Raji (cell line): ENCODE measurements around the gene C14orf39.

Experiments
- POLR2A ChIP-seq: IDR thresholded peaks from 2 replicates; pipeline ENCODE4 v1.6.1; 2011; ENCODE audit warnings: low read depth, low read length, control low read depth; ENCODE audit not compliant: insufficient read depth

Gene C14orf39

DNA sequence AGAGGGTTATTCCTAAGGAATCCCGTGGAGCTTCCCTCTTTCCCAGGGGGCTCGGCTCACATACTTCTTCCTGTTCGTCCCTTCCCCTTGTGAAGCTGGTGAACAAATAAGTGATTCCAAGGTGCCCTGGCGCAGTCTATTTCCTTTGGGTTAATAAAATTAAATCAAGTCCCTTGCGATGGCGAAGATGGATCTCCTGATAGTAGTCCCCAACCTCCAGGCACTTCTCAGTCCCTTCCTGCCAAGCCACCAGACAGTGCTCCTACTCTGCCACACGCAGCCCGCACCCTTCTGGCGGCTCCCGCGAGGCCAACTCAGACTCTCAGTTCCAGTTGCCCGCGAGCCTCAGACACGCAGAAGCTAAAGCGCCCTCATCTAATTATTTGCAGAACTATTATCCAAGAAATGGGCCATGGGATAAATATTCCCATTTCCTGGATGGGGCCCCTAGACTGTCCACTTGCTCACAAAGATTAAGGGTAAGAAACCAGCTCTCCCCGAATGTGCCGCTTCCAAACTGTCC lies 20.7 kb upstream of the C14orf39 start:
- TF ChIP-seq POLR2A: no peak

DNA sequence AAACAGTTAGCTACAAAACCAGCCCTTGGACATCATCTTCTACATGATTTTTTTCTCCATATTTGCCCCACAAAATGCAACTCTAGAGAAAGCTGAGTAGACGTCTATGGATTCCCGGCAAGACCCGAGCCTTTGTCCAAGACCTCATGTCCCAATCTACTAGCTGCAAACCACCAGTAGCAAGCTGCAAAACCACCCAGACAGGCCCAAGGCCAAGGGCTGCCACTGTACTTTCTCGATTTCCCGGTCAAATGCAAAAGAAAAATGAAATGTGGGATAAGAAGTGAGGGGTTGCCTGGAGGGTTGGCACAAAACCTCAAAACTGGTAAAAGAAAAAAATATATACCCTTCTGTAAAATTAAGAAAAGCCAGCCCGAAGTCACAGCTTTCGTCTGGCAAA lies 20.1 kb upstream of the C14orf39 start:
- no peak for TF ChIP-seq POLR2A

DNA sequence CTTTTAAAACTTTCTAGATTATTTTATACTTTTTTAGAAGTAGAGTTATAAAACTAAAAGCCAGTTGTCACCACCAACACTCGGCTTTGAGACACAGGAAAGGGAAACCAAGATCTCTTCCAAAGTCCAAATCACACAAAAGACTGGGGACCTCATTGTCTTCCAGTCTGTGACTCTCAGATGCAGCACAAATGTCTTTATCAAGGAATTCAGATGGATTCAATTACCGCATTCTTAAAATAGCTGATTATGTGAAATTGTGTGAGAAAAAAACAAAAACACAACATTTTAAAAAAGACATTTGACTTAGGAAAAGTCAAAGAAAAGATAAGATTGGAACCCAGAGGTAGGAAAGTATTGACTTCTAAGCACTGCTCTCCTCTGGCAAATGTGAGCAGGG lies 19.6 kb upstream of the C14orf39 start:
- no peak for TF ChIP-seq POLR2A

DNA sequence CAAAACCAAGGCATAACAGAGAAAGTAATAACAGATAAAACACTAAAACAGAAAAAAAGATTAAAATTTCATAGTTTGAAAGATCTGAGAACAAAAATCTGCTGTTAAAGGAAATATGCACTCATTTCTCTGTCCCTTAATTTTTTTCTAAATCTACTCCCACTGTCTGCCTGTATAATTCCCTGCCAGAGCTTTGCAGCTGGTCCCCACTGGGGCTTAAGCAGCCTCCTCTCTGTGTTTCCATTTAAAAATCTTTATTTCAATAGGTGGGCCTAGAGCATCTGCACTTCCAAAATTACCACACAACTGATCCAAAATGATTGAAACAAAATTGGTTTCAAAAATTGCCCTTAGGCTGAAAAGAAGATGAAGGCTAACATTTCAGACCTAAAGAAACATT lies 16.7 kb upstream of the C14orf39 start:
- TF ChIP-seq POLR2A: no peak

DNA sequence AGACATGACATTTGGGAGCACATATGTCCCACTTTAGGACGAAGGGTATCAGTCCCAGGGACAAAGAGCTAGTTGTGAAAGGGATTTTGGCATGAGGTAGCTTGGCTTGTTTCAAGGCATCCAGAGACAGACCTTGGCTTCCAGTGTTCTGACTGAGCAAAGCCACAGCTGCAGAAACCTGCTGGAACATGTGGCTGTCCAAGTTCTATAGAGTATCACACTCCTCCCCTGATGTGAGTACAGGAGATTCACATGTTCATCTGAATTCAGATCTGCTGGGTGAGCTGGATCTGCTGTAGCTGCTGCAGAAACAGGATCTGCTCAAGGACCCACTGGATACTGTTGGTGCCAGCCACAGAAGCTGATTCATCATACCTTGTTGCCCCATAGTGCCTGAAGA lies 10.1 kb upstream of the C14orf39 start:
- TF ChIP-seq POLR2A: no peak

DNA sequence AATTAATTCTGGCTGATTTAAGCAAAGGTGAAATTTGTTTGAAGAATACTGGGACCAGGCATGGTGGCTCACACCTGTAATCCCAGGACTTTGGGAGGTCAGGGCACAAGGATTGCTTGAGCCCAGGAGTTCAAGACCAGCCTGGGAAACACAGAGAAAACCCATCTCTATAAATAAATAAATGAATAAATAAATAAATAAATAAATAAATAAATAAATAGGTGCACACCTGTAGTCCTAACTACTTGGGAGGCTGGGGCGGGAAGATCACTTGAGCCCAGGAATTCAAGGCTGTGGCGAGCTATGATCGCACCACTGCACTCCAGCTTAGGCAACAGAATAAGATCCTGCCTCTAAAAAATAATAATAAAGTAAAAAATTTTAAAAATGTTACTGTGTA lies 4.4 kb upstream of the C14orf39 start:
- no peak for TF ChIP-seq POLR2A

DNA sequence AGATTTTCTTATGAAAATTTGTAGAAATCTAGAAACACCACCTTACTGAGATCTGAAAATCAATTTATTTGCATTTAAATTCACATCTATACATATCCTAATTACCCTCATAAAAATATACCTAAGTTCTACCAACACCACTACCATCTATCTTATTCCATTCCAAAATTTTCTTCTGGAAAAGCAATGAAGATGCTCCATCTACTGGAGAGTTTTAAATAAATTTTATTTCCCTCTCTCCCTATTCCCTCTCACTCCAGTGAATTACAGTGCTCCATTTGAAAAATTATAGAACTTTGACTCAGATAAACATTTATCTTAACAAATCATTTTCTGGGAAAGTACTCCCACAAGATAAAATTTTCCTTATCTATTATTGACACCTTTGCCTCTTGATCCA lies 2.3 kb upstream of the C14orf39 start:
- no peak for TF ChIP-seq POLR2A

DNA sequence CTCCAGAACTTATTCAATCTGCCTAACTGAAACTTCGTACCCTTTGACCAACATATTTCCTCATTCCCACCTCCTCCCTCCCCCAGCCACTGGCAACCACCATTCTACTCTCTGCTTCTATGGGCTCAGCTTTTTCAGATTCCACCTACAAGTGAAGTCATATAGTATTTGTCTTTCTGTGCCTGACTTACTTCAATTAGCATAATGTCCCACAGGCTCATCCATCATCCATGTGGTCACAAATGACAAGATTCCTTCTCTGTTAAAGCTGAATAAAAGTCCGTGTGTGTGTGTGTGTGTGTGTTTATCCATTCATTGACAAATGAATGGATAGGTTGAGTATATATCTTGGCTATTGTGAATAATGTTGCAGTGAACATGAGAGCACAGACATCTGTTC lies 1.3 kb upstream of the C14orf39 start:
- TF ChIP-seq POLR2A: no peak

DNA sequence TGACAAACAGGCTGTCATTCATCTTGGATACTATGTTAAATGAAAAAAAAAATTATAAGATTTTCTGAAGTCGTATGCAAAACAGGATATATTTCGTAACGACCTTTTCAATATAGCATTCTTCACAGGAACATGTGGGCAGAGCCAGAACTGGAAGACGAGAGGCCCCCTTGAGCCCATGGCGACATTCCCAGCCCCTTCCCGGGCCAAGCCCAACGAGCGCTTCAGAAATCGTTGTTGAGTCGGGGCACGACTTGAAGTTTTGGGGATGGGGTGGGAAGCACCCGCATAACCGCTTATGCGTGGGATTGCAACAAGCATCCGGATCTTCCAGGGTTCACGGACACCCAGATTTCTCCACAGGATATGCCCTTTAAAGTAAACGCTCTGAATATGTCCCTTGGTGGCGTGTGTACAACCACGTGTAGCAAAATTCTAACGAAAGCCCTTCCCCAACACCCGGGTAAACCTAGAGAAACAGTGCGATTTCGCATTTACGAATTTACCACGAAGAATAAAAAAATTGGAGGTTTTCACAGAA lies 736 bp downstream of the C14orf39 start:
- TF ChIP-seq POLR2A: no peak

DNA sequence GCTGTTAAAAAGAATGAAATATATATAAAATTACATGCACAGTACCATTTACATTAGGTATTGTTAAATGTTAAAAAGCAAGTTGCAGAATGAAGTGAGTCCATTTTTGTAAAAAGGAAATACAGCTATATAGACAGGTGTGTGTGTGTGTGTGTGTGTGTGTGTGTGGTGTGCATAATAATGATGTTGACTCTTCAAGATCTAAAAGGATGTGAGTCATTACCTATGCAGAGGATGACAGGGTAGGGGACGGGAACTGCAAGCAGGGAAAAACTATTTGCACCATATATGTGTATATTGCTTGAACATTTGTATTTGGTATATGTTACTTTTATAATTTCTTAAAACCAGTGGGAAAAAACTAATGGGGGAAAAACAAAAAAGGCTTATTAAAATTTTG lies 3.1 kb downstream of the C14orf39 start:
- no peak for TF ChIP-seq POLR2A

DNA sequence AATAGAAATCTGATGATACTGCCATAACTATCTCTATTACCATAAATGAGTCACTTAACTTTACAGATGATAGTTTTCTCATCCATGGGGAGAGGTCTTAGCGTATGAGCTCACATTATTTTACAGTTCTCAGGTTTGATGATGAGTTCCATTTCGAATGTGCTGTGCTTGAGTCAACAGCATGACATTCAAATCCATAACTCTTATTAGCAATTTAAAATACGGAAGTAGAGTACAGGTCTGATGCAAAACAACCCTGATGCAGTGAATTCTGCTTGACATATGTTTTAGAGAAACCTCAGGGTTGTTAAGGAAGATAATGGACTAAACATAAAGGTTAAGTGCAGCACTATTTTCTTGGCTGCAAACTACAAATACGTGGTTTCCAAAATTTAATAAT lies 30.0 kb downstream of the C14orf39 start:
- no peak for TF ChIP-seq POLR2A

DNA sequence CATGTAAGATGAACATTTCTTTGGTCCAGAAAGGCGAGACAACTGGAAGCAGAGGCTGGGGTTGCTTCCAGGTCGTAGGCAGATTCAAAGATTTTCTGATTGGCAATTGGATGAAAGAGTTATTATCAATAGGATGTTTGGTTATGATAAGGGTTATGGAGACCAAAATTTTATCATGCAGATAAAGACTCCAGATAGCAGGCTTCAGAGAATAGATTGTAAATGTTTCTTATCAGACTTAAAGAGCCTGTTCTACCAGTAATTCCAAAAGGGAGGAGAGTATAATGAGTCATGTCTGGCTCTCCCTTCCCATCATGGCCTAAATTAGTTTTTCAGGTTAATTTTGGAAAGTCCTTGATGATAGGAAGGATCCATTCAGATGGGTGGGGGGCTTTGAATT lies 55.6 kb downstream of the C14orf39 start:
- TF ChIP-seq POLR2A: no peak

DNA sequence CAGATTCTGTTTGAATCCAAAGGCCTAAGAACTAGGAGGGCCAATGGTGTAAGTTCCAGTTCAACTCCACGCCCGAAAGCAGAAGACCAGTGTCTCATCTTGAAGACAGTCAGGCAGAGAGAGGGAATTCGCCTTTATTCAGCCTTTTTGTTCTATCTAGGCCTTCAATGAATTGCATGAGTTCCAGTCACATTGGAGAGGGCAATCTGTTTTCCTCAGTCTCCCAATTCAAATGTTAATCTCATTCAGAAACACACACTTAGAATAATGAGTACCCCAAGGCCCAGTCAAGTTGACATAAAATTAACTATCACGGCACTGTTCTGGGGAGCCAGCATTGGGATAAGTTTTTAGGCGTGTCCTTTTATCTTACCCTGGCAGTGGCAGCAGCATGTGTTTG lies 65.8 kb downstream of the C14orf39 start:
- TF ChIP-seq POLR2A: no peak

DNA sequence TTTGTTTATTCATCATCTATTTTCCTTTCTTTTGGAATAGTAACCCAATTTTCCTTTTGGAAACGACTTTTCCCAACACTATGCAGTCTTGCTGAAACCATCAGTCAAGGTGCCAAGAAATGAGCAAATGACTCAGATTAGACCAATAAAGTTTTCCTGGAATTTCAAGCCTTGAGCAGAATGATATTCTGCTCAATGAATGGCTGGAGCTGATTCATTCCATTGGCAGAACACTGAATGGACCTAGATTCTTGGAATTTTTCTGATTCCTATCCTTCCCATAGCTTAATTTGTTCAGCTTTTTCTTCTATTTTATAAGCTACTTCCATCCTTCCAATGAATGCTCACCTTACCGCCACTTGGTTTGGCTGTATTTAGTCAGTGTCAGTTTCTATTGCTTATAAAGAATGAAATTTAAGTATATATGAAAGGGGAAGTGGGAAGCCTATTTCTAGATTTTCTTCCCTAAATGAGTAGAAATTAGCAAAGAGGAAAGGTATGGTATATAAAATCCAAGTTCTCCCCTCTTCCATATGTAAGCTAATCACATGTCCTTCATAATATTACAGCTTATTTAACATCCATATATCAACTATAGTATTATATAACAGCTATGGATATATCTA lies 89.0 kb downstream of the C14orf39 start:
- TF ChIP-seq POLR2A: no peak
